ENCODE measurements around the gene PSME3. TPM values are rescaled to one million over a fixed set of nuclear protein-coding genes. Genes with fewer than 3 reads are reported as not detected.

Gene PSME3
- total and polyA plus RNA-seq, 2 of the 13 experiments (the other 11 are each of a cell fraction or from before 2014, with no cell fraction given) = 66.3 to 135 TPM

DNA sequence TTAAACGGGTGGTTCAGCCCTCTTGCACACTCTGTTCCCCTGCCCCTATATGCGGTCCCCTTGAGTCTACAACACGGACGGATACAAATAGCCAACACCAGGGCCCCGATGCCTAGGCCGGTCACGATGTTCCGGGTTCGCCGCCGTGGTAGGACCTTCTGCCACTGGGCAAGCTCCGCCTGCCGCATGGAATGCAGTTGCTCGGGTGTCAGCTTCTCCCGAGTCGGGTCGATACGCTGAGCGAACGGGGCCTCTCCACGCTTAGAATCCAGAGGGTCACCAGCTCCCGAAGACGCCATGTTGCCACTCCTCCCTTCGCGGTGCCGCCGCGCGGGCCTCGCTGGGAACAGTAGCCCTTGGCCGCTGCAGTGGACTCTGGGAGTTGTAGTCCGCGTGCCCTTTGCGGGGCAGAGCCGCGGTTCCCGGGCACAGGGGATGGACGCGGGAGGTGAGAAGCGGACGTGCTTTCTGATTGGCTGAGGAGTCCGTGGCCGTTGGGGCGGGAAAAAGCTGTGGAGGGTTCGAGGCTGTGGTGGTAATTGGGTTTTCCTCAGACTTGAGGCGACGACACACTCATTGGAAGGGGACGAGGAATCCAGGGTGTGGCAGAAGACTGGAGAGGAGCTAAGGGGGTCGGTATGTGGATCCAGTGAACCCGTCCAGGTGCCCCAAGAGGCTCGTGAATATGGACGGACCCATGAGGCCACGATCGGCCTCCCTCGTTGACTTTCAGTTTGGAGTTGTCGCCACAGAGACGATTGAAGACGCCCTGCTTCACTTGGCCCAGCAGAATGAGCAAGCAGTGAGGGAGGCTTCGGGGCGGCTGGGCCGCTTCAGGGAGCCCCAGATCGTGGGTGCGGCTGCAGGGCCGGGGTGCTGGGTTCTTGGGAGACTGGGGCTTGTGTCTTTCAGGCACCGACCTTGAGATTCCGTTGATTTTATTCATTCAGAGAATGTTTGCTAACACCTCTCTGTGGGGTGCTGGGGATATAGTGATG is 34.5 kb upstream of the PSME3 start, which contains the start of the genes CNTD1 and COA3 (continued):
- TF ChIP-seq ZNF44 (CRISPR knock-in tag; IDR thresholded peaks at IDR 0.05) (peak; percentile 93; the same call in 1 of the 2 replicates), ZFP37 (CRISPR knock-in tag; IDR thresholded peaks at IDR 0.05; ENCODE audit: borderline replicate concordance) (peak; percentile 72; the same call in 1 of the 2 replicates), ZNF431 (CRISPR knock-in tag; IDR thresholded peaks at IDR 0.05; ENCODE audit: borderline replicate concordance, low read depth) (peak; percentile 68), NCOA1 (CRISPR knock-in tag; IDR thresholded peaks at IDR 0.05) (peak; percentile 97), ZFP90 (CRISPR knock-in tag; IDR thresholded peaks at IDR 0.05; ENCODE audit: borderline replicate concordance) (peak; percentile 85; the same call in 1 of the 2 replicates), ZBTB21 (CRISPR knock-in tag; IDR thresholded peaks at IDR 0.05) (no peak; the same call in none of the 2 replicates), ZNF589 (CRISPR knock-in tag; conservative IDR thresholded peaks at IDR 0.05) (peak; percentile 97), DMAP1 (CRISPR knock-in tag; IDR thresholded peaks at IDR 0.05) (peak; percentile 91), GTF2F1 (IDR thresholded peaks at IDR 0.05; ENCODE audit: low read length) (no peak), STAT5B (CRISPR knock-in tag; IDR thresholded peaks at IDR 0.05) (peak; percentile 58; the same call in 1 of the 2 replicates), SMYD3 (CRISPR knock-in tag; IDR thresholded peaks at IDR 0.05) (peak; percentile 81; the same call in 1 of the 2 replicates), NR1H2 (CRISPR knock-in tag; IDR thresholded peaks at IDR 0.05; ENCODE audit: borderline replicate concordance, low read depth) (peak; percentile 63; the same call in 1 of the 2 replicates), IRX3 (CRISPR knock-in tag; IDR thresholded peaks at IDR 0.05; ENCODE audit: borderline replicate concordance, low read depth) (peak; percentile 75; the same call in 1 of the 2 replicates), KLF9 (CRISPR knock-in tag; IDR thresholded peaks at IDR 0.05; ENCODE audit: low read depth) (peak; percentile 89; the same call in 1 of the 2 replicates), ZBTB7B (CRISPR knock-in tag; IDR thresholded peaks at IDR 0.05) (peak; percentile 40; the same call in 1 of the 2 replicates), NFATC3 (CRISPR knock-in tag; IDR thresholded peaks at IDR 0.05) (peak; percentile 97), AGO1 (IDR thresholded peaks at IDR 0.05; ENCODE audit: low read depth, low read length, poor library complexity, severe bottlenecking) (peak; percentile 90)
- TF ChIP-seq, protein P1, sequence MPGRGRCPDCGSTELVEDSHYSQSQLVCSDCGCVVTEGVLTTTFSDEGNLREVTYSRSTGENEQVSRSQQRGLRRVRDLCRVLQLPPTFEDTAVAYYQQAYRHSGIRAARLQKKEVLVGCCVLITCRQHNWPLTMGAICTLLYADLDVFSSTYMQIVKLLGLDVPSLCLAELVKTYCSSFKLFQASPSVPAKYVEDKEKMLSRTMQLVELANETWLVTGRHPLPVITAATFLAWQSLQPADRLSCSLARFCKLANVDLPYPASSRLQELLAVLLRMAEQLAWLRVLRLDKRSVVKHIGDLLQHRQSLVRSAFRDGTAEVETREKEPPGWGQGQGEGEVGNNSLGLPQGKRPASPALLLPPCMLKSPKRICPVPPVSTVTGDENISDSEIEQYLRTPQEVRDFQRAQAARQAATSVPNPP (CRISPR knock-in tag; IDR thresholded peaks at IDR 0.05) = no peak
- TF ChIP-seq, protein P2, sequence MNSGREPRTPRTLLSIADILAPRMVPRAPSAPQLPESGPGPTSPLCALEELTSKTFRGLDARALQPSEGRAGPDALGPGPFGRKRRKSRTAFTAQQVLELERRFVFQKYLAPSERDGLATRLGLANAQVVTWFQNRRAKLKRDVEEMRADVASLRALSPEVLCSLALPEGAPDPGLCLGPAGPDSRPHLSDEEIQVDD (CRISPR knock-in tag; IDR thresholded peaks at IDR 0.05; ENCODE audit: borderline replicate concordance) = no peak
- TF ChIP-seq, protein P3, sequence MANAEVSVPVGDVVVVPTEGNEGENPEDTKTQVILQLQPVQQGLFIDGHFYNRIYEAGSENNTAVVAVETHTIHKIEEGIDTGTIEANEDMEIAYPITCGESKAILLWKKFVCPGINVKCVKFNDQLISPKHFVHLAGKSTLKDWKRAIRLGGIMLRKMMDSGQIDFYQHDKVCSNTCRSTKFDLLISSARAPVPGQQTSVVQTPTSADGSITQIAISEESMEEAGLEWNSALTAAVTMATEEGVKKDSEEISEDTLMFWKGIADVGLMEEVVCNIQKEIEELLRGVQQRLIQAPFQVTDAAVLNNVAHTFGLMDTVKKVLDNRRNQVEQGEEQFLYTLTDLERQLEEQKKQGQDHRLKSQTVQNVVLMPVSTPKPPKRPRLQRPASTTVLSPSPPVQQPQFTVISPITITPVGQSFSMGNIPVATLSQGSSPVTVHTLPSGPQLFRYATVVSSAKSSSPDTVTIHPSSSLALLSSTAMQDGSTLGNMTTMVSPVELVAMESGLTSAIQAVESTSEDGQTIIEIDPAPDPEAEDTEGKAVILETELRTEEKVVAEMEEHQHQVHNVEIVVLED (CRISPR knock-in tag; IDR thresholded peaks at IDR 0.05; ENCODE audit: borderline replicate concordance) = peak; percentile 97
- TF ChIP-seq, protein P4, sequence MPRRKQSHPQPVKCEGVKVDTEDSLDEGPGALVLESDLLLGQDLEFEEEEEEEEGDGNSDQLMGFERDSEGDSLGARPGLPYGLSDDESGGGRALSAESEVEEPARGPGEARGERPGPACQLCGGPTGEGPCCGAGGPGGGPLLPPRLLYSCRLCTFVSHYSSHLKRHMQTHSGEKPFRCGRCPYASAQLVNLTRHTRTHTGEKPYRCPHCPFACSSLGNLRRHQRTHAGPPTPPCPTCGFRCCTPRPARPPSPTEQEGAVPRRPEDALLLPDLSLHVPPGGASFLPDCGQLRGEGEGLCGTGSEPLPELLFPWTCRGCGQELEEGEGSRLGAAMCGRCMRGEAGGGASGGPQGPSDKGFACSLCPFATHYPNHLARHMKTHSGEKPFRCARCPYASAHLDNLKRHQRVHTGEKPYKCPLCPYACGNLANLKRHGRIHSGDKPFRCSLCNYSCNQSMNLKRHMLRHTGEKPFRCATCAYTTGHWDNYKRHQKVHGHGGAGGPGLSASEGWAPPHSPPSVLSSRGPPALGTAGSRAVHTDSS (CRISPR knock-in tag; conservative IDR thresholded peaks at IDR 0.05) = 0 out of 2 replicates have a peak, but pooled peaks have one; percentile 23
- TF ChIP-seq, protein P5, sequence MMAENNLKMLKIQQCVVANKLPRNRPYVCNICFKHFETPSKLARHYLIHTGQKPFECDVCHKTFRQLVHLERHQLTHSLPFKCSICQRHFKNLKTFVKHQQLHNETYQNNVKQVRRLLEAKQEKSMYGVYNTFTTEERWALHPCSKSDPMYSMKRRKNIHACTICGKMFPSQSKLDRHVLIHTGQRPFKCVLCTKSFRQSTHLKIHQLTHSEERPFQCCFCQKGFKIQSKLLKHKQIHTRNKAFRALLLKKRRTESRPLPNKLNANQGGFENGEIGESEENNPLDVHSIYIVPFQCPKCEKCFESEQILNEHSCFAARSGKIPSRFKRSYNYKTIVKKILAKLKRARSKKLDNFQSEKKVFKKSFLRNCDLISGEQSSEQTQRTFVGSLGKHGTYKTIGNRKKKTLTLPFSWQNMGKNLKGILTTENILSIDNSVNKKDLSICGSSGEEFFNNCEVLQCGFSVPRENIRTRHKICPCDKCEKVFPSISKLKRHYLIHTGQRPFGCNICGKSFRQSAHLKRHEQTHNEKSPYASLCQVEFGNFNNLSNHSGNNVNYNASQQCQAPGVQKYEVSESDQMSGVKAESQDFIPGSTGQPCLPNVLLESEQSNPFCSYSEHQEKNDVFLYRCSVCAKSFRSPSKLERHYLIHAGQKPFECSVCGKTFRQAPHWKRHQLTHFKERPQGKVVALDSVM (CRISPR knock-in tag; IDR thresholded peaks at IDR 0.05) = peak; percentile 61

All from HepG2 (cell line).